GM12892 (cell line): Measurements from ENCODE around the gene DPY19L3.

Experiments used
- POLR2A ChIP-seq: IDR thresholded peaks from 2 replicates; pipeline ENCODE4 v1.6.1; 2011; ENCODE audit warnings: low read depth, low read length, control low read depth
- POLR2AphosphoS5 ChIP-seq: IDR thresholded peaks from 2 replicates; pipeline ENCODE4 v1.6.1; 2011; ENCODE audit warnings: low read depth, low read length, control low read depth
- TAF1 ChIP-seq: IDR thresholded peaks from 2 replicates; pipeline ENCODE4 v1.6.1; 2011; ENCODE audit warnings: low read depth, mild to moderate bottlenecking, control low read depth, low read length, borderline replicate concordance

GRCh38 chr19:32489971-32490370 lies 84.4 kb downstream of the DPY19L3 start:
- TF ChIP-seq POLR2AphosphoS5 = no peak
- TF ChIP-seq TAF1 = no peak
- TF ChIP-seq POLR2A = no peak
